PFSK-1 (cell line): ENCODE data around the gene IFNA16.
"Not testable (repeated sequence)": the region's sequence is repeated elsewhere in the genome, so short reads cannot be mapped to it uniquely, and the experiment has no call there.

Experiments used
- FOXP2 ChIP-seq: optimal IDR thresholded peaks from 2 replicates; pipeline ENCODE3; 2011; ENCODE audit warnings: borderline replicate concordance, control low read depth, inconsistent platforms; ENCODE audit not compliant: insufficient read depth; ENCODE audit errors: extremely low read length, extremely low read depth
- POLR2AphosphoS5 ChIP-seq: IDR thresholded peaks from 2 replicates; pipeline ENCODE4 v1.6.1; 2012; ENCODE audit warnings: low read depth, mild to moderate bottlenecking, control low read depth, low read length, moderate library complexity
- REST ChIP-seq, 2 experiments: IDR thresholded peaks; 2 replicates each; pipeline versions ENCODE4 v1.6.1 to v1.8.0; 2011 to 2012; ENCODE audit warnings: low read depth in 2 of 2, low read length in 2 of 2, control low read depth in 1 of 2, inconsistent platforms in 1 of 2, mild to moderate bottlenecking in 1 of 2, moderate library complexity in 1 of 2; ENCODE audit not compliant: insufficient read depth in 1 of 2
- SIN3A ChIP-seq: IDR thresholded peaks from 2 replicates; pipeline ENCODE4 v1.6.1; 2012; ENCODE audit warnings: mild to moderate bottlenecking, low read length, moderate library complexity, borderline replicate concordance; ENCODE audit not compliant: insufficient read depth
- TAF1 ChIP-seq: IDR thresholded peaks from 2 replicates; pipeline ENCODE4 v1.6.1; 2012; ENCODE audit warnings: low read length, control low read depth, borderline replicate concordance; ENCODE audit not compliant: insufficient read depth

IFNA16 gene

DNA sequence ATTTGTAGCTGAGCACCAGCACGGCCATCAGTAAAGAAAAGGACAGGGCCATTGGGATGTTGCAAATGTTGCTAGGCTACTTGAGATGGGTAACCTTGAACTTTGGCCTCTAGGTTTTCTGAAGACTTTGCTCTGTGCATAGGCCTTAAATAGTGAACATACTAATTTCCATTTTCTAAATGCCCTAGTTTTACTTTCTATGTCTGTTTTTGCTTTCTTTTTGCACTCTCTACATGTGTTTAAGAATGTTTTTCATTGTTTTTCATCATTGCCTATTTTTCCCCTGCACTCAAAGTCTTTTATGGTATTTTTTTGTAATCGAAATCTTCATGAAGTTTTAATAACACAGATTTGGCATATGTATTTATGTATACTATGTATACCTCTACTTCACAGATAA is 11.0 kb upstream of the IFNA16 start, which contains the start of gene IFNA17:
Gene IFNA17 (minus strand): TSS at position 101 of the 400 bp plus-strand sequence. CDS start 49 bp downstream, at position 52.
- TF ChIP-seq REST (IDR thresholded peaks at IDR 0.05; ENCODE audit: insufficient read depth in 1 of 2, low read depth in 2 of 2, low read length in 2 of 2) (no peak), FOXP2 (no peak), TAF1 (no peak), POLR2AphosphoS5 (no peak), SIN3A (no peak)

- TF ChIP-seq TAF1: no peak
- no peak for TF ChIP-seq FOXP2
- TF ChIP-seq SIN3A: no peak
- TF ChIP-seq POLR2AphosphoS5: no peak
- no peak for TF ChIP-seq REST (IDR thresholded peaks at IDR 0.05; ENCODE audit: insufficient read depth in 1 of 2, low read depth in 2 of 2, low read length in 2 of 2)
Measured at GRCh38 chr9:21210311-21210710, 6.8 kb downstream of the IFNA16 start.

DNA sequence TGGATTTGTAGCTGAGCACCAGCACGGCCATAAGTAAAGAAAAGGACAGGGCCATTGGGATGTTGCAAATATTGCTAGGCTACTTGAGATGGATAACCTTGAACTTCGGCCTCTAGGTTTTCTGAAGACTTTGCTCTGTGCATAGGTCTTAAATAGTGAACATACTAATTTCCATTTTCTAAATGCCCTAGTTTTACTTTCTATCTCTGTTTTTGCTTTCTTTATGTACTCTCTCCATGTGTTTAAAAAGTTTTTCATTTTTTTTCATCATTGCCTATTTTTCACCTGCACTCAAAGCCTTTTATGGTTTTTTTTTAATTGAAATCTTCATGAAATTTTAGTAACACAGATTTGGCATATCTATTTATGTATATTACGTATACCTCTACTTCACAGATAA is 10.1 kb downstream of the IFNA16 start, which contains the start of gene IFNA10:
Gene IFNA10 (minus strand): TSS at position 101 of the 400 bp plus-strand sequence. CDS start 46 bp downstream, at position 55.
- TF ChIP-seq REST (IDR thresholded peaks at IDR 0.05; ENCODE audit: insufficient read depth in 1 of 2, low read depth in 2 of 2, low read length in 2 of 2); FOXP2; SIN3A: not testable (repeated sequence)

DNA sequence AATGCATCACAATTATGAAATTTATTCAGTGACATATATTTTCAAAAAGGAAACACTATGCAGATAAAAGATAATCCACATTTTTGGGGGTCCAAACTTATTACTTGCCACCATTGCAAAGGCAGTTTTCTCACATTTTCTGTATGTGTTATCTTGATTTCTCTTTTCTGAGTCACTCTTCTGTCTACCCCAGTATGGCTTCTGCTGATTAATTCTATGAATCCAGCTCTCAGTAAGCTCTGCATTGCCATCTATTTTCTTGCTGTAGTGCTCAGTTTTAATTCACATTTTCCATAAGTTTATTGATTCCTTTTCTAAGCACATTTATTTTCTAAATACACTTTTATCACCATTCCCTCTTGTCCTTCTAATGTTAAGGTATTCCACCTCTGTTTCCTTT is 11.9 kb downstream of the IFNA16 start:
- TF ChIP-seq TAF1: no peak
- no peak for TF ChIP-seq SIN3A
- no peak for TF ChIP-seq FOXP2
- TF ChIP-seq REST (IDR thresholded peaks at IDR 0.05; ENCODE audit: insufficient read depth in 1 of 2, low read depth in 2 of 2, low read length in 2 of 2): no peak
- no peak for TF ChIP-seq POLR2AphosphoS5

GRCh38 chr9:21202105-21202504 is 15.0 kb downstream of the IFNA16 start, which contains the start of gene IFNA7:
TSS of gene IFNA7 (minus strand) at chr9:21202205. CDS start at chr9:21202165, 40 bp downstream.
- not testable (repeated sequence) for TF ChIP-seq TAF1, POLR2AphosphoS5, FOXP2
